ENCODE data around the gene ZNF438.

The ZNF438 gene

GRCh38 chr10:30836406-30836805 is 195.3 kb downstream of the ZNF438 start:
- TF ChIP-seq L3MBTL2 (conservative IDR thresholded peaks at IDR 0.05), result no peak
- TF ChIP-seq FOXK2 (IDR thresholded peaks at IDR 0.05), result no peak
- no peak for TF ChIP-seq BHLHE40 (IDR thresholded peaks at IDR 0.05; ENCODE audit: borderline replicate concordance)
- TF ChIP-seq SUZ12 (IDR thresholded peaks at IDR 0.05), result no peak
- no peak for TF ChIP-seq ZNF384 (IDR thresholded peaks at IDR 0.05)
- TF ChIP-seq TARDBP (IDR thresholded peaks at IDR 0.05), result no peak
- TF ChIP-seq FOXM1 (IDR thresholded peaks at IDR 0.05; ENCODE audit: borderline replicate concordance), result no peak
- TF ChIP-seq LEF1 (IDR thresholded peaks at IDR 0.05; ENCODE audit: borderline replicate concordance), result no peak
- no peak for TF ChIP-seq FOXA1 (IDR thresholded peaks at IDR 0.05)
- TF ChIP-seq PKNOX1 (IDR thresholded peaks at IDR 0.05), result no peak
- no peak for TF ChIP-seq NFRKB (IDR thresholded peaks at IDR 0.05)
- no peak for TF ChIP-seq SP1 (IDR thresholded peaks at IDR 0.05)
- no peak for TF ChIP-seq HDGF (IDR thresholded peaks at IDR 0.05; ENCODE audit: borderline replicate concordance)
- no peak for TF ChIP-seq ARNT (IDR thresholded peaks at IDR 0.05)
- TF ChIP-seq ELF4 (IDR thresholded peaks at IDR 0.05), result no peak
- TF ChIP-seq CTBP1 (IDR thresholded peaks at IDR 0.05; ENCODE audit: borderline replicate concordance), result no peak
- DNase-seq (ENCODE audit: extremely low spot score), result no peak
- POLR2A ChIA-PET, result no interaction called here
- CTCF ChIA-PET, result no interaction called here

GRCh38 chr10:30835146-30835545 is 196.5 kb downstream of the ZNF438 start:
- ChIA-PET POLR2A (no interaction called here), CTCF (no interaction called here)
- TF ChIP-seq FOXM1 (IDR thresholded peaks at IDR 0.05; ENCODE audit: borderline replicate concordance), result no peak
- TF ChIP-seq ZNF384 (IDR thresholded peaks at IDR 0.05), result no peak
- TF ChIP-seq CTBP1 (IDR thresholded peaks at IDR 0.05; ENCODE audit: borderline replicate concordance), result no peak
- TF ChIP-seq NFRKB (IDR thresholded peaks at IDR 0.05), result no peak
- TF ChIP-seq FOXA1 (IDR thresholded peaks at IDR 0.05), result no peak
- TF ChIP-seq SUZ12 (IDR thresholded peaks at IDR 0.05), result no peak
- no peak for TF ChIP-seq TARDBP (IDR thresholded peaks at IDR 0.05)
- no peak for TF ChIP-seq L3MBTL2 (conservative IDR thresholded peaks at IDR 0.05)
- TF ChIP-seq SP1 (IDR thresholded peaks at IDR 0.05), result no peak
- TF ChIP-seq LEF1 (IDR thresholded peaks at IDR 0.05; ENCODE audit: borderline replicate concordance), result no peak
- no peak for TF ChIP-seq ARNT (IDR thresholded peaks at IDR 0.05)
- no peak for TF ChIP-seq FOXK2 (IDR thresholded peaks at IDR 0.05)
- no peak for TF ChIP-seq ELF4 (IDR thresholded peaks at IDR 0.05)
- no peak for TF ChIP-seq PKNOX1 (IDR thresholded peaks at IDR 0.05)
- TF ChIP-seq HDGF (IDR thresholded peaks at IDR 0.05; ENCODE audit: borderline replicate concordance), result no peak
- no peak for TF ChIP-seq BHLHE40 (IDR thresholded peaks at IDR 0.05; ENCODE audit: borderline replicate concordance)
- DNase-seq (ENCODE audit: extremely low spot score), result no peak

- ChIA-PET CTCF (interaction anchor here (0.6 kb wide), 1 partner anchor 11 kb away, joined by 3 read pairs; no protein-coding TSS in a partner anchor), POLR2A (no interaction called here)
- DNase-seq (ENCODE audit: extremely low spot score), result no peak
- TF ChIP-seq ELF4 (IDR thresholded peaks at IDR 0.05), result no peak
Measured at GRCh38 chr10:30834651-30835050, 197.0 kb downstream of the ZNF438 start.

- ChIA-PET POLR2A (no interaction called here), CTCF (interaction anchor here (0.6 to 1.4 kb wide), 2 partner anchors 11 to 50 kb away, joined by 3 read pairs; no protein-coding TSS in a partner anchor)
- DNase-seq (ENCODE audit: extremely low spot score), result no peak
- no peak for TF ChIP-seq HDGF (IDR thresholded peaks at IDR 0.05; ENCODE audit: borderline replicate concordance)
- TF ChIP-seq LEF1 (IDR thresholded peaks at IDR 0.05; ENCODE audit: borderline replicate concordance), result no peak
- no peak for TF ChIP-seq TARDBP (IDR thresholded peaks at IDR 0.05)
- no peak for TF ChIP-seq SUZ12 (IDR thresholded peaks at IDR 0.05)
- no peak for TF ChIP-seq ELF4 (IDR thresholded peaks at IDR 0.05)
- no peak for TF ChIP-seq L3MBTL2 (conservative IDR thresholded peaks at IDR 0.05)
- TF ChIP-seq SP1 (IDR thresholded peaks at IDR 0.05), result no peak
- TF ChIP-seq CTBP1 (IDR thresholded peaks at IDR 0.05; ENCODE audit: borderline replicate concordance), result no peak
- no peak for TF ChIP-seq BHLHE40 (IDR thresholded peaks at IDR 0.05; ENCODE audit: borderline replicate concordance)
- no peak for TF ChIP-seq FOXK2 (IDR thresholded peaks at IDR 0.05)
- no peak for TF ChIP-seq FOXA1 (IDR thresholded peaks at IDR 0.05)
- no peak for TF ChIP-seq ZNF384 (IDR thresholded peaks at IDR 0.05)
Measured at GRCh38 chr10:30834153-30834552, 197.5 kb downstream of the ZNF438 start.

- CTCF ChIA-PET, result interaction anchor here (0.6 to 1.4 kb wide), 2 partner anchors 49 to 682 kb away, joined by 3 read pairs; no protein-coding TSS in a partner anchor
- TF ChIP-seq ARNT (IDR thresholded peaks at IDR 0.05), result no peak
- no peak for TF ChIP-seq LEF1 (IDR thresholded peaks at IDR 0.05; ENCODE audit: borderline replicate concordance)
- TF ChIP-seq ZNF384 (IDR thresholded peaks at IDR 0.05), result no peak
- TF ChIP-seq BHLHE40 (IDR thresholded peaks at IDR 0.05; ENCODE audit: borderline replicate concordance), result no peak
- TF ChIP-seq PKNOX1 (IDR thresholded peaks at IDR 0.05), result no peak
- no peak for TF ChIP-seq TARDBP (IDR thresholded peaks at IDR 0.05)
- TF ChIP-seq CTBP1 (IDR thresholded peaks at IDR 0.05; ENCODE audit: borderline replicate concordance), result no peak
- TF ChIP-seq SP1 (IDR thresholded peaks at IDR 0.05), result no peak
- no peak for TF ChIP-seq NFRKB (IDR thresholded peaks at IDR 0.05)
- no peak for TF ChIP-seq FOXK2 (IDR thresholded peaks at IDR 0.05)
- no peak for TF ChIP-seq L3MBTL2 (conservative IDR thresholded peaks at IDR 0.05)
- TF ChIP-seq SUZ12 (IDR thresholded peaks at IDR 0.05), result no peak
- TF ChIP-seq HDGF (IDR thresholded peaks at IDR 0.05; ENCODE audit: borderline replicate concordance), result no peak
- TF ChIP-seq ELF4 (IDR thresholded peaks at IDR 0.05), result no peak
- POLR2A ChIA-PET, result no interaction called here
- no peak for DNase-seq (ENCODE audit: extremely low spot score)
Measured at GRCh38 chr10:30833628-30833970, 198.1 kb downstream of the ZNF438 start.
